Measurements from ENCODE around the gene EMCN.

Gene EMCN

DNA sequence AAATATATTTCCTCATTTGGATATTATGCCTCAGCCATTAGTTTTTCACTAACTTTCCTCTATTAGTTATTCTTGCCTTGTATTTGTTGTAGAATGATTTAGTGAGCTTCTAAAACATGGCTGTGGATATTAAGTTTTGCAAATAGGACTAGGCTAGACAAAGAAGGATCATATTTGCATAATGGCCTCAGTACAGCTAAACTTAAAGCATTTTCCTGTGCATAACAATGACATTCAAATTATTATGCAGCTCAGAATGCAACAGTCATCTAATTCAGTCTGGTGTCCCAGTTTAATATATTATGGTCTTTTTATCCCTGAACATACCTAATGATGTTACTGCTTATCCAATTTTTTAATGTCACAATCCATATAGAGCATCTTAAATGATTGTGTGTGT is 172.2 kb downstream of the EMCN start:
- no peaks in the 10 kb centered on the region for H3K79me1 ChIP-seq (ENCODE audit: low read depth, low read length)
- H4K91ac ChIP-seq (ENCODE audit: low read depth, low read length, poor library complexity), result no peak overlapping the region
- H3K9ac ChIP-seq (ENCODE audit: low read depth, low read length, poor library complexity), result no peak overlapping the region
- H2BK5ac ChIP-seq (ENCODE audit: low read length), result no peak overlapping the region
- no peak for DNase-seq (ENCODE audit: low spot score)
- H3K36me3 ChIP-seq (replicated peaks in 1 of 2; ENCODE audit: control insufficient read depth in 2 of 2, insufficient read depth in 2 of 2, low read length in 2 of 2), result no peaks in the 10 kb centered on the region
- H2BK15ac ChIP-seq (ENCODE audit: low read length), result no peak overlapping the region
- no peak overlapping the region for H2BK12ac ChIP-seq (ENCODE audit: low read length)
- no peak overlapping the region for H3K14ac ChIP-seq (ENCODE audit: low read length)
- H2AFZ ChIP-seq (ENCODE audit: low read length), result no peak overlapping the region
- no peak overlapping the region for H3K23ac ChIP-seq (ENCODE audit: low read depth, low read length, poor library complexity)
- H3K4me3 ChIP-seq (ENCODE audit: low read length in 2 of 2), result no peak overlapping the region
- no peaks in the 10 kb centered on the region for H3K27me3 ChIP-seq (ENCODE audit: control insufficient read depth in 3 of 3, insufficient read depth in 3 of 3, low read depth in 1 of 3, low read length in 3 of 3)
- H3K9me3 ChIP-seq (replicated peaks in 1 of 2; ENCODE audit: control insufficient read depth in 2 of 2, insufficient read depth in 1 of 2, low read depth in 1 of 2, low read length in 2 of 2), result no peaks in the 10 kb centered on the region
- no peak overlapping the region for H3K18ac ChIP-seq (ENCODE audit: low read length)
- H4K8ac ChIP-seq (ENCODE audit: low read depth, low read length), result no peak overlapping the region
- H3K4ac ChIP-seq (ENCODE audit: low read length), result no peak overlapping the region
- H2AK5ac ChIP-seq (ENCODE audit: low read depth, low read length), result no peak overlapping the region
- H3K4me2 ChIP-seq (ENCODE audit: insufficient read depth, low read length, poor library complexity, severe bottlenecking), result no peak overlapping the region
- H3K4me1 ChIP-seq (ENCODE audit: control insufficient read depth in 2 of 2, insufficient read depth in 1 of 2, low read depth in 1 of 2, low read length in 2 of 2), result no peaks in the 10 kb centered on the region
- no peak overlapping the region for H3K27ac ChIP-seq (replicated peaks; ENCODE audit: low read length)
- no peak overlapping the region for H2BK120ac ChIP-seq (ENCODE audit: low read depth, low read length)
